Fibroblast of pulmonary artery (primary cell): ENCODE measurements around the gene PNMA3.

Experiments used
- DNase-seq: peaks from one replicate; pipeline ENCODE4 v3.0.0-alpha.2; 2010; ENCODE audit warnings: low read depth
- H3K4me3 ChIP-seq: replicated peaks from 2 replicates; pipeline ENCODE4 v1.5.1; 2011; ENCODE audit warnings: low read depth, mild to moderate bottlenecking, control low read depth, low read length, moderate library complexity
- TF ChIP-seq, protein P1 (sequence below): IDR thresholded peaks from 2 replicates; pipeline ENCODE4 v1.5.1; 2011; ENCODE audit warnings: mild to moderate bottlenecking, control low read depth, low read length, inconsistent platforms; ENCODE audit errors: missing control alignments

The PNMA3 gene

DNA sequence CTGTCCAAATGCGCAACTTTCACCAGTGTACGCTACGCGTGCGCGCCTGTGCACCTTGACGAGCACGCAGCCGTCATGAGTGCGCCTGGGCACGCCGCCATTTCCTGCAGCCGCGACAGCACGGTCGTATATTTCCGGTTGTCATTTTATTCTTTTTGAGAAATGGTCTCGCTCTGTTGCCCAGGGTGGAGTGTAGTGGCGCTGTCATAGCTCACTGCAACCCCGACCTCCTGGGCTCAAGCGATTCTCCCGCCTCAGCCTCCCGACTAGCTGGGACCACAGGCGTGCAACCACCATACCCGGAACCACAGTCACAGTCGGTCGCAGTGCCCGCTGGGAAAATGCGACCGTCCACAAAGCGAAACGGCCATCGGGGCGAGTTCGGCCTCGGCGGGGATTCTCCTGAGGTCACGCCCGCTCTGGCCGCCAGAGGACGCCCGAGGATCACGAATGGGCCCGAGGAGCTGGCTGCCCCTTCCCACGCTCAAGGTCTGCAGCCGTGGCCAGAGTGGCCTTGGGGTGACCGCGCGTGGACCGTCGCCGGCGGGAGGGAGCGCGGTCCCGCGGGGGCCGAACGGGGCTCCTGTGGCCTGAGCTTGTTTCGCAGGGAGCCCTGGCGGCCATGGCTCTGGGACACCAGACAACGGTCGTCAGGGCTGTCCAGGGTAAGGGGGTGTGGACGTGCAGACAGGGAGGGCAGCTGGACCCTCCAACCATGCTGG lies 23.7 kb upstream of the PNMA3 start:
- peak; percentile 51 for DNase-seq
- peak overlapping the region; percentile 30 for H3K4me3 ChIP-seq
- TF ChIP-seq, protein P1, sequence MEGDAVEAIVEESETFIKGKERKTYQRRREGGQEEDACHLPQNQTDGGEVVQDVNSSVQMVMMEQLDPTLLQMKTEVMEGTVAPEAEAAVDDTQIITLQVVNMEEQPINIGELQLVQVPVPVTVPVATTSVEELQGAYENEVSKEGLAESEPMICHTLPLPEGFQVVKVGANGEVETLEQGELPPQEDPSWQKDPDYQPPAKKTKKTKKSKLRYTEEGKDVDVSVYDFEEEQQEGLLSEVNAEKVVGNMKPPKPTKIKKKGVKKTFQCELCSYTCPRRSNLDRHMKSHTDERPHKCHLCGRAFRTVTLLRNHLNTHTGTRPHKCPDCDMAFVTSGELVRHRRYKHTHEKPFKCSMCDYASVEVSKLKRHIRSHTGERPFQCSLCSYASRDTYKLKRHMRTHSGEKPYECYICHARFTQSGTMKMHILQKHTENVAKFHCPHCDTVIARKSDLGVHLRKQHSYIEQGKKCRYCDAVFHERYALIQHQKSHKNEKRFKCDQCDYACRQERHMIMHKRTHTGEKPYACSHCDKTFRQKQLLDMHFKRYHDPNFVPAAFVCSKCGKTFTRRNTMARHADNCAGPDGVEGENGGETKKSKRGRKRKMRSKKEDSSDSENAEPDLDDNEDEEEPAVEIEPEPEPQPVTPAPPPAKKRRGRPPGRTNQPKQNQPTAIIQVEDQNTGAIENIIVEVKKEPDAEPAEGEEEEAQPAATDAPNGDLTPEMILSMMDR: peak; percentile 51

DNA sequence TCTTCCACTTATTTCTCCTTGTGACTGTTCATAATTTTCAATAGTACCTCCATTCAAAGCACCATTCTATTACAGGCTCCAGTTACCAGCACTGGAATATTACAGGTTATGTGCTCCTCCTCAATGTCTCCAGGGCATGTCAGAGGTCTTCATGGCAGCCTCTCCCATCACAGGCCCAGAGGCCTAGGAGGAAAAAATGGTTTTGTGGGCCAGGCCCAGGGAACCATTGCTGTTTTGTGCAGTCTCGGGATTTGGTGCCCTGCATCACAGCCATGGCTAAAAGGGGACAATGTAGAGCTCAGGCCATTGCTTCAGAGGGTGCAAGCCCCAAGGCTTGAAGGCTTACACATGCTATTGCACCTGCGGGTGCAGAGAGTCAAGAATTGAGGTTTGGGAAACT lies 7.2 kb upstream of the PNMA3 start:
- DNase-seq: no peak
- TF ChIP-seq, protein P1: no peak
- H3K4me3 ChIP-seq: no peak overlapping the region

DNA sequence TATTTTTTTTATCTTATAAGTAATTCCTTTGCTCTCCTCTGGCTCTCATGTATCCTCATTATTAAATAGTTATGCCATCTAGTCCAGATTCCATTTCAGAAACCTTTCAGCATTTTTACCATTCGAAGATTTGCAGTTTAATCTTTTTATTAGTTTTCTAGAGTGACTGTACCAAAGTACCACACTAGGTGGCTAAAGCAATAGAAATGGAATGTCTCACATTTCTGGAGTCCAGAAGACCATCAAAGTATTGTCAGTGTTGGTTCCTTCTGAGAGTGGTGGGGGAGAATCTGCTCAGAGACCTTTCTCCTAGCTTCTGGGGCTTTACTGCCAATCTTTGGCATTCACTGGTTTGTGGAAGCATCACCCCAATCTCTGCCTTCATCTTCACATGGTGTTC lies 3.7 kb upstream of the PNMA3 start:
- TF ChIP-seq, protein P1: no peak
- DNase-seq: no peak
- no peak overlapping the region for H3K4me3 ChIP-seq

DNA sequence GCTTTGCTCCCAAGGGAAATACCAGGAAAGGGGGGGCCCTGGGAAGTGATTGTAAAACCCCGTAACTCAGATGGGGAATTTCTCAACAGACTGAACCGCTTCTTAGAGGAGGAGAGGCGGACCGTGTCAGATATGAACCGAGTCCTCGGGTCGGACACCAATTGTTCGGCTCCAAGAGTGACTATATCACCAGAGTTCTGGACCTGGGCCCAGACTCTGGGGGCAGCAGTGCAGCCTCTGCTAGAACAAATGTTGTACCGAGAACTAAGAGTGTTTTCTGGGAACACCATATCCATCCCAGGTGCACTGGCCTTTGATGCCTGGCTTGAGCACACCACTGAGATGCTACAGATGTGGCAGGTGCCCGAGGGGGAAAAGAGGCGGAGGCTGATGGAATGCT lies 1.0 kb downstream of the PNMA3 start:
- no peak overlapping the region for H3K4me3 ChIP-seq
- no peak for DNase-seq
- TF ChIP-seq, protein P1: no peak

DNA sequence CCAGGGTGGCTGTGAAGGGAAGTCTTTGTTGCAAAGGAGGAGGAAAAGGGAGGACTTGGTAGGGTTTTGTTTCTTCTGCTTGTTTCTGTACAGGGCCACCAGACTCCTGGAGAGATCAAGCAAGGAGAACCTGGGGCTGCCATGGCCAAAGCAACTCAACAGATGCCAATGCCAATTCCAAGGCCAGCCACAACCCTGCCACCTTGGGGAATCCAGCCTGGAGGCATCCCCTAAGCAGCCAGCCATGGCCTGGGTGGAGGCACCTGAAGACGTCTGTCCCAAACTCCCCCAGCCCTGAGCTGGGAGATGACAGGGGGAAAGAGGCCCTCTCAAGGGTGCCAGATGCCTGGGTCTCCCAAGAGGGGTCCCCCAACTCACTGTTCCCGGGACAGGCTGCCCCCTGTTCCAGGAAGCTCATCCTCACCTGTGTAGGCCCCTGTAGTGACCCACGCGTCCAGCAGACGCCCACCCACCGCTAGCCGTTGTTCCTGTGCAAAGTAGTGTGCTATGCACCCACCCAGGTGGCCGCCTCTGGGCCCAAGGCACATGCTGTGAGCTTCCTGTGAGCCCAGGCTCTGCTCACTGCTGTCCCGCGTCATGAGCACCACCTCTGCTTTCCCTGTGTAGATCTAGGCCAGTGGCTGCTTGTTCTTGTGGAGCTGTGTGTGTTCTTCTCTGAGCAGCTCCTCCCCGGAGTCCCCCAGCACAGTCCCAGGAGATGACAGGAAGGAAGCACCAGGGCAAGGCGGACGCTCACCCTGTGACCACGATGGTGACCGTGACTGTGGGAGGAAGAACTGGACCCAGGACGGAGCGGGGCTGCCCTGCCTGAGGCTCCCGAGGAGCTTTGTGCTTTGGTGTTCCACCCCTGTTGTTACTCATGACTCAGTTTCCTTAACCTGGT lies 3.2 kb downstream of the PNMA3 start:
- TF ChIP-seq, protein P1: no peak
- DNase-seq: no peak
- H3K4me3 ChIP-seq: no peak overlapping the region

DNA sequence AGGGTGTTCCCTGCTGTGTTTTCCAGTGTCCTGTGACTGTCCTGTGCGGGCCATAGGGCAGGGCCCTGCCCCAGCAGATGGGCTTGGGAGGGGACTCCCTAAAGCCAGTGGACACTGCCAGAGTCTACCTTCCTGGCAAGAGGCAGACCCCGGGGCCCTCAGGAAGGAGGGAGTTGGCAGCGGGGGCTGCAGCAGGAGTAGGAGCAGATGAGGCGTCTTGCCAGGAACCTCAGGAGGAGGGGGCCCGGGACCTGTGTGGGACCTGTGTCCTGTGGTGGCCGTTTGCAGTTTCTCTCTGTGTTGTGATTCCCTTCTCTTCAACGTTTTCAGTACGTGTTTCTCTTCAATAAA lies 3.8 kb downstream of the PNMA3 start:
- DNase-seq: no peak
- H3K4me3 ChIP-seq: no peak overlapping the region
- TF ChIP-seq, protein P1: no peak
